GM23338 (cell line): ENCODE measurements around the gene PHACTR1. TPM values are rescaled to one million over a fixed set of nuclear protein-coding genes. Genes with fewer than 3 reads are reported as not detected.

ENCODE experiments used
- ATAC-seq: fragments of 200-7000 bp; cut with Tn5 transposase; 3 replicates; pipeline ENCODE4 v1.9.1; 2020
- DNase-seq: peaks from one replicate; pipeline ENCODE4 v3.0.0-alpha.2; 2015; ENCODE audit warnings: low spot score
- H2AFZ ChIP-seq: fragments of 200-600 bp; sonication (generic); 2 replicates; pipeline ENCODE4 v1.8.0; 2016; ENCODE audit warnings: antibody characterized with exemption, mild to moderate bottlenecking, moderate library complexity
- H3F3A ChIP-seq: fragments of 200-600 bp; sonication (generic); replicated peaks from 2 replicates; pipeline ENCODE4 v1.8.0; 2017; ENCODE audit warnings: antibody characterized with exemption, mixed run types, low read depth
- H3K27ac ChIP-seq: fragments of 200-600 bp; sonication (generic); 2 replicates; pipeline ENCODE4 v1.6.1; 2016; ENCODE audit warnings: low read depth
- H3K27me3 ChIP-seq: fragments of 200-600 bp; sonication (generic); 2 replicates; pipeline ENCODE4 v1.8.0; 2016; ENCODE audit warnings: mild to moderate bottlenecking, mixed run types, moderate library complexity; ENCODE audit not compliant: insufficient read depth
- H3K36me3 ChIP-seq: fragments of 200-600 bp; sonication (generic); 2 replicates; pipeline ENCODE4 v1.8.0; 2016; ENCODE audit warnings: mild to moderate bottlenecking; ENCODE audit not compliant: insufficient read depth
- H3K4me1 ChIP-seq: fragments of 200-600 bp; sonication (generic); 2 replicates; pipeline ENCODE4 v1.8.0; 2016; ENCODE audit warnings: mild to moderate bottlenecking, moderate library complexity; ENCODE audit not compliant: insufficient read depth
- H3K4me2 ChIP-seq: fragments of 200-600 bp; sonication (generic); 2 replicates; pipeline ENCODE4 v1.7.1; 2017; ENCODE audit warnings: mixed run types
- H3K4me3 ChIP-seq: fragments of 200-600 bp; sonication (generic); 2 replicates; pipeline ENCODE4 v1.6.1; 2016; ENCODE audit warnings: mixed run types
- H3K79me2 ChIP-seq: fragments of 200-600 bp; sonication (generic); replicated peaks from 2 replicates; pipeline ENCODE4 v1.8.0; 2017; ENCODE audit warnings: mild to moderate bottlenecking; ENCODE audit not compliant: insufficient read depth
- H3K9me2 ChIP-seq: fragments of 200-600 bp; sonication (generic); 2 replicates; pipeline ENCODE4 v1.8.0; 2017; ENCODE audit not compliant: insufficient read depth
- H4K20me1 ChIP-seq: fragments of 200-600 bp; sonication (generic); replicated peaks from 2 replicates; pipeline ENCODE4 v1.8.0; 2017; ENCODE audit warnings: mild to moderate bottlenecking; ENCODE audit not compliant: insufficient read depth
- H3K27ac Mint-ChIP-seq: 2 replicates; pipeline ENCODE4 v1.8.0; 2020; ENCODE audit warnings: inconsistent platforms, mild to moderate bottlenecking, moderate library complexity, mixed read lengths
- H3K27me3 Mint-ChIP-seq: 3 replicates; pipeline ENCODE4 v1.8.0; 2022; ENCODE audit warnings: low read depth, mild to moderate bottlenecking, moderate library complexity, mixed read lengths, inconsistent platforms; ENCODE audit not compliant: insufficient read depth, poor library complexity
- H3K36me3 Mint-ChIP-seq: 3 replicates; pipeline ENCODE4 v1.8.0; 2021; ENCODE audit warnings: low read depth, mild to moderate bottlenecking, inconsistent platforms, moderate library complexity, mixed read lengths
- H3K4me1 Mint-ChIP-seq: 3 replicates; pipeline ENCODE4 v1.8.0; 2020; ENCODE audit warnings: mild to moderate bottlenecking, inconsistent platforms, mixed read lengths
- H3K4me3 Mint-ChIP-seq: 3 replicates; pipeline ENCODE4 v1.8.0; 2021; ENCODE audit warnings: moderate library complexity, mild to moderate bottlenecking, inconsistent platforms, mixed read lengths
- H3K9me3 Mint-ChIP-seq: 3 replicates; pipeline ENCODE4 v1.8.0; 2020; ENCODE audit warnings: moderate library complexity, mild to moderate bottlenecking, inconsistent platforms, mixed read lengths
- ETS1 ChIP-seq: IDR thresholded peaks from 2 replicates; pipeline ENCODE4 v1.6.1; 2016; ENCODE audit warnings: antibody characterized with exemption
- EZH2 ChIP-seq: fragments of 200-600 bp; sonication (generic); IDR thresholded peaks from one replicate; pipeline ENCODE4 v1.8.0; 2017; ENCODE audit warnings: antibody characterized with exemption, mild to moderate bottlenecking, low read depth; ENCODE audit not compliant: unreplicated experiment
- EZH2phosphoT487 ChIP-seq: fragments of 200-600 bp; sonication (generic); IDR thresholded peaks from one replicate; pipeline ENCODE4 v1.8.1; 2018; ENCODE audit warnings: antibody characterized with exemption; ENCODE audit not compliant: unreplicated experiment
- JUNB ChIP-seq: IDR thresholded peaks from one replicate; pipeline ENCODE4 v1.6.1; 2016; ENCODE audit warnings: antibody characterized with exemption; ENCODE audit not compliant: unreplicated experiment
- NANOG ChIP-seq: IDR thresholded peaks from 2 replicates; pipeline ENCODE4 v1.6.1; 2016; ENCODE audit warnings: antibody characterized with exemption, borderline replicate concordance
- POLR2AphosphoS5 ChIP-seq: IDR thresholded peaks from 2 replicates; pipeline ENCODE4 v1.6.1; 2016; ENCODE audit warnings: antibody characterized with exemption, low read depth
- STAT1 ChIP-seq: IDR thresholded peaks from one replicate; pipeline ENCODE4 v1.6.1; 2016; ENCODE audit warnings: antibody characterized with exemption; ENCODE audit not compliant: unreplicated experiment
- ZNF331 ChIP-seq: fragments of 250-450 bp; sonication (Bioruptor Pico); IDR thresholded peaks from 2 replicates; pipeline ENCODE4 v1.5.0; 2020; ENCODE audit warnings: low read depth, mild to moderate bottlenecking, moderate library complexity
- polyA plus RNA-seq: library from polyadenylated mRNA; unstranded; fragments of >200 nt; fragmentation: Nextera tagmentation; extraction: Ambion mirVana; gene quantifications from 2 replicates; pipeline ENCODE4 v1.2.1, GENCODE V29; 2016
- total RNA-seq: library from RNA; depleted of rRNA; stranded (reverse); fragments of >200 nt; shearing (Covaris generic); gene quantifications from 2 replicates; pipeline ENCODE4 v1.2.3, GENCODE V29; 2014
- TF ChIP-seq, protein P1 (sequence below): IDR thresholded peaks from one replicate; pipeline ENCODE4 v1.6.1; 2018; ENCODE audit warnings: antibody characterized with exemption; ENCODE audit not compliant: unreplicated experiment
- TF ChIP-seq, protein P2 (sequence below): fragments of 250-450 bp; sonication (Bioruptor Pico); IDR thresholded peaks from 2 replicates; pipeline ENCODE4 v1.5.0; 2020; ENCODE audit warnings: mild to moderate bottlenecking, moderate library complexity

Gene PHACTR1
- total and polyA plus RNA-seq, 2 experiments from 2014 or later, result 5.9 to 19.3 TPM

DNA sequence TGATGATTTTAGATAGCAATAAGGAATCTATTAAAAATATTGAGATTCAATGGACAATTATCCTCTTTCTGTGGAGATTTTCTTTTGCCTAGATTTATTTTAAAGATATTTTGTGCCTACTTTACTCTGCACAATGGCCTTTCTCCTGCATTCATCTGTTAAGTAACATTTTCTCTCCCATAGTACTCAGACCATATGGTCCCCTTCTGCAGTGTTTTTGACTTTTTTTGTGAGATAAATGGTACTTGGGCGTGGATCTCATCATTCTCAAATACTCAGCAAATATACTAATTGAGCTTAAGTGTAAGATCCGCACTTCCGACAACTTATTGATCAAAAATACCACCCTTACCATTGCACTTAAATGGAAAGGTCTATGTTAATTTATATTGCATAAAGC lies 55.8 kb downstream of the PHACTR1 start (continued):
- TF ChIP-seq, protein P1, sequence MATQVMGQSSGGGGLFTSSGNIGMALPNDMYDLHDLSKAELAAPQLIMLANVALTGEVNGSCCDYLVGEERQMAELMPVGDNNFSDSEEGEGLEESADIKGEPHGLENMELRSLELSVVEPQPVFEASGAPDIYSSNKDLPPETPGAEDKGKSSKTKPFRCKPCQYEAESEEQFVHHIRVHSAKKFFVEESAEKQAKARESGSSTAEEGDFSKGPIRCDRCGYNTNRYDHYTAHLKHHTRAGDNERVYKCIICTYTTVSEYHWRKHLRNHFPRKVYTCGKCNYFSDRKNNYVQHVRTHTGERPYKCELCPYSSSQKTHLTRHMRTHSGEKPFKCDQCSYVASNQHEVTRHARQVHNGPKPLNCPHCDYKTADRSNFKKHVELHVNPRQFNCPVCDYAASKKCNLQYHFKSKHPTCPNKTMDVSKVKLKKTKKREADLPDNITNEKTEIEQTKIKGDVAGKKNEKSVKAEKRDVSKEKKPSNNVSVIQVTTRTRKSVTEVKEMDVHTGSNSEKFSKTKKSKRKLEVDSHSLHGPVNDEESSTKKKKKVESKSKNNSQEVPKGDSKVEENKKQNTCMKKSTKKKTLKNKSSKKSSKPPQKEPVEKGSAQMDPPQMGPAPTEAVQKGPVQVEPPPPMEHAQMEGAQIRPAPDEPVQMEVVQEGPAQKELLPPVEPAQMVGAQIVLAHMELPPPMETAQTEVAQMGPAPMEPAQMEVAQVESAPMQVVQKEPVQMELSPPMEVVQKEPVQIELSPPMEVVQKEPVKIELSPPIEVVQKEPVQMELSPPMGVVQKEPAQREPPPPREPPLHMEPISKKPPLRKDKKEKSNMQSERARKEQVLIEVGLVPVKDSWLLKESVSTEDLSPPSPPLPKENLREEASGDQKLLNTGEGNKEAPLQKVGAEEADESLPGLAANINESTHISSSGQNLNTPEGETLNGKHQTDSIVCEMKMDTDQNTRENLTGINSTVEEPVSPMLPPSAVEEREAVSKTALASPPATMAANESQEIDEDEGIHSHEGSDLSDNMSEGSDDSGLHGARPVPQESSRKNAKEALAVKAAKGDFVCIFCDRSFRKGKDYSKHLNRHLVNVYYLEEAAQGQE, result no peak
- TF ChIP-seq ETS1 (no peak), POLR2AphosphoS5 (no peak), JUNB (no peak), ZNF331 (CRISPR knock-in tag) (no peak), STAT1 (no peak), EZH2 (no peak), NANOG (no peak)

- no peaks in the 10 kb centered on the region for H3K9me2 ChIP-seq
- H3K36me3 ChIP-seq, result no peaks in the 10 kb centered on the region
- Mint-ChIP-seq H3K36me3 (no peaks in the 10 kb centered on the region), H3K9me3 (no peaks in the 10 kb centered on the region), H3K27ac (no peak overlapping the region), H3K27me3 (peaks cover 4% of the 10 kb centered on the region), H3K4me3 (no peak overlapping the region), H3K4me1 (peaks cover 18% of the 10 kb centered on the region)
- no peak overlapping the region for H2AFZ ChIP-seq
- no peaks in the 10 kb centered on the region for H3K79me2 ChIP-seq
- 0 out of 2 replicates have a peak, but pooled peaks cover 3% of the 10 kb centered on the region for H4K20me1 ChIP-seq
- no peak overlapping the region for H3K4me2 ChIP-seq
- H3K27ac ChIP-seq, result no peak overlapping the region
- H3K4me1 ChIP-seq, result peaks cover 11% of the 10 kb centered on the region; the same call in 1 of the 2 replicates
- DNase-seq, result peak; percentile 59
- H3K4me3 ChIP-seq, result no peak overlapping the region
- peak; percentile 72 for ATAC-seq
- H3K27me3 ChIP-seq, result no peaks in the 10 kb centered on the region
- H3F3A ChIP-seq, result no peaks in the 10 kb centered on the region
- no peak for TF ChIP-seq ETS1
- TF ChIP-seq JUNB, result no peak
- TF ChIP-seq, protein P2, sequence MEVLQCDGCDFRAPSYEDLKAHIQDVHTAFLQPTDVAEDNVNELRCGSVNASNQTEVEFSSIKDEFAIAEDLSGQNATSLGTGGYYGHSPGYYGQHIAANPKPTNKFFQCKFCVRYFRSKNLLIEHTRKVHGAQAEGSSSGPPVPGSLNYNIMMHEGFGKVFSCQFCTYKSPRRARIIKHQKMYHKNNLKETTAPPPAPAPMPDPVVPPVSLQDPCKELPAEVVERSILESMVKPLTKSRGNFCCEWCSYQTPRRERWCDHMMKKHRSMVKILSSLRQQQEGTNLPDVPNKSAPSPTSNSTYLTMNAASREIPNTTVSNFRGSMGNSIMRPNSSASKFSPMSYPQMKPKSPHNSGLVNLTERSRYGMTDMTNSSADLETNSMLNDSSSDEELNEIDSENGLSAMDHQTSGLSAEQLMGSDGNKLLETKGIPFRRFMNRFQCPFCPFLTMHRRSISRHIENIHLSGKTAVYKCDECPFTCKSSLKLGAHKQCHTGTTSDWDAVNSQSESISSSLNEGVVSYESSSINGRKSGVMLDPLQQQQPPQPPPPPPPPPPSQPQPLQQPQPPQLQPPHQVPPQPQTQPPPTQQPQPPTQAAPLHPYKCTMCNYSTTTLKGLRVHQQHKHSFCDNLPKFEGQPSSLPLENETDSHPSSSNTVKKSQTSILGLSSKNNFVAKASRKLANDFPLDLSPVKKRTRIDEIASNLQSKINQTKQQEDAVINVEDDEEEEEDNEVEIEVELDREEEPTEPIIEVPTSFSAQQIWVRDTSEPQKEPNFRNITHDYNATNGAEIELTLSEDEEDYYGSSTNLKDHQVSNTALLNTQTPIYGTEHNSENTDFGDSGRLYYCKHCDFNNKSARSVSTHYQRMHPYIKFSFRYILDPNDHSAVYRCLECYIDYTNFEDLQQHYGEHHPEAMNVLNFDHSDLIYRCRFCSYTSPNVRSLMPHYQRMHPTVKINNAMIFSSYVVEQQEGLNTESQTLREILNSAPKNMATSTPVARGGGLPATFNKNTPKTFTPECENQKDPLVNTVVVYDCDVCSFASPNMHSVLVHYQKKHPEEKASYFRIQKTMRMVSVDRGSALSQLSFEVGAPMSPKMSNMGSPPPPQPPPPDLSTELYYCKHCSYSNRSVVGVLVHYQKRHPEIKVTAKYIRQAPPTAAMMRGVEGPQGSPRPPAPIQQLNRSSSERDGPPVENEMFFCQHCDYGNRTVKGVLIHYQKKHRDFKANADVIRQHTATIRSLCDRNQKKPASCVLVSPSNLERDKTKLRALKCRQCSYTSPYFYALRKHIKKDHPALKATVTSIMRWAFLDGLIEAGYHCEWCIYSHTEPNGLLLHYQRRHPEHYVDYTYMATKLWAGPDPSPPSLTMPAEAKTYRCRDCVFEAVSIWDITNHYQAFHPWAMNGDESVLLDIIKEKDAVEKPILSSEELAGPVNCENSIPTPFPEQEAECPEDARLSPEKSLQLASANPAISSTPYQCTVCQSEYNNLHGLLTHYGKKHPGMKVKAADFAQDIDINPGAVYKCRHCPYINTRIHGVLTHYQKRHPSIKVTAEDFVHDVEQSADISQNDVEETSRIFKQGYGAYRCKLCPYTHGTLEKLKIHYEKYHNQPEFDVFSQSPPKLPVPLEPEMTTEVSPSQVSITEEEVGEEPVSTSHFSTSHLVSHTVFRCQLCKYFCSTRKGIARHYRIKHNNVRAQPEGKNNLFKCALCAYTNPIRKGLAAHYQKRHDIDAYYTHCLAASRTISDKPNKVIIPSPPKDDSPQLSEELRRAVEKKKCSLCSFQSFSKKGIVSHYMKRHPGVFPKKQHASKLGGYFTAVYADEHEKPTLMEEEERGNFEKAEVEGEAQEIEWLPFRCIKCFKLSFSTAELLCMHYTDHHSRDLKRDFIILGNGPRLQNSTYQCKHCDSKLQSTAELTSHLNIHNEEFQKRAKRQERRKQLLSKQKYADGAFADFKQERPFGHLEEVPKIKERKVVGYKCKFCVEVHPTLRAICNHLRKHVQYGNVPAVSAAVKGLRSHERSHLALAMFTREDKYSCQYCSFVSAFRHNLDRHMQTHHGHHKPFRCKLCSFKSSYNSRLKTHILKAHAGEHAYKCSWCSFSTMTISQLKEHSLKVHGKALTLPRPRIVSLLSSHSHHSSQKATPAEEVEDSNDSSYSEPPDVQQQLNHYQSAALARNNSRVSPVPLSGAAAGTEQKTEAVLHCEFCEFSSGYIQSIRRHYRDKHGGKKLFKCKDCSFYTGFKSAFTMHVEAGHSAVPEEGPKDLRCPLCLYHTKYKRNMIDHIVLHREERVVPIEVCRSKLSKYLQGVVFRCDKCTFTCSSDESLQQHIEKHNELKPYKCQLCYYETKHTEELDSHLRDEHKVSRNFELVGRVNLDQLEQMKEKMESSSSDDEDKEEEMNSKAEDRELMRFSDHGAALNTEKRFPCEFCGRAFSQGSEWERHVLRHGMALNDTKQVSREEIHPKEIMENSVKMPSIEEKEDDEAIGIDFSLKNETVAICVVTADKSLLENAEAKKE (CRISPR knock-in tag), result no peak; the same call in 1 of the 2 replicates
- no peak for TF ChIP-seq STAT1
- no peak for TF ChIP-seq NANOG
- no peak for TF ChIP-seq EZH2phosphoT487
- no peak for TF ChIP-seq POLR2AphosphoS5
These were observed 59.7 kb downstream of the PHACTR1 start for GRCh38 chr6:12776291-12776690.
